NCI-H2107 treated with DMSO at 0.1 percent for 48 hours (cell line): Measurements from ENCODE around the gene PANK4.

ENCODE experiments used
- DNase-seq: peaks from one replicate; lab custom pipeline; 2025; ENCODE audit not compliant: unreplicated experiment; lab: John Stamatoyannopoulos, UW

PANK4 gene

DNA sequence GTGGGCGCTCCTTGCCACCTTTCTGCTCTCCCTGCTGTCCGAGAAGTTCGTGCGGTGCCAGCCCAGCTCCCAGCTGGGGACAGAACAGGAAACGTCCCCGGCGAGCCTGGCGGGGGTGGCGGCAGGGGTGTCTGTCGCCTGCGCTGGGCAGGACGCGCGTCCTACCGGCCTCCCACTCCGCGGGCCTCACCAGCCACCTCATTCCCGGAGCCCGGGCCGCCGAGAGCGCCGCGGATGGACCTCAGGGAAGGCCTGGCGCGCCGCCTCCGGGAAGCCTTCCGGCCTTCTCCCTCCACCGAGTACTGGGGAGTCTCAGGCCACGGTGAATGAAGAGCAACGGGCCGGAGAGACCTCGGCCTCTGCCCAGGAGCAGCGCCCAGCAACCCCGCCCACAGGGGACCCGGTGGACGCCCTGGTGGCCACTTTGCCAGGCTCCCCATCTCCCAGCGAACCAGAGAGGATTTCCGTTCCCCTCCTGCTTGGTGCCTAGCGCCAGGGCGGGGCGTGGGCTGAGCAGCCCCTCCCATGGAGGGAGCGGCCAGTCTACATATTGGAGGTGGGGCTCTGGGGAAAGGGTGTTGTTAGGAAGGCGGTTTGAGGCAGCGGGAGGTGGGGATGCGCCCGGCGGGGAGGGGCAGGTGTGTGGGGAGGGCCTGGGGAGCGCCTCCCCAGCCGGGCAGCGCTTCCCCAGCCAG is 20.3 kb upstream of the PANK4 start:
- DNase-seq = no peak

DNA sequence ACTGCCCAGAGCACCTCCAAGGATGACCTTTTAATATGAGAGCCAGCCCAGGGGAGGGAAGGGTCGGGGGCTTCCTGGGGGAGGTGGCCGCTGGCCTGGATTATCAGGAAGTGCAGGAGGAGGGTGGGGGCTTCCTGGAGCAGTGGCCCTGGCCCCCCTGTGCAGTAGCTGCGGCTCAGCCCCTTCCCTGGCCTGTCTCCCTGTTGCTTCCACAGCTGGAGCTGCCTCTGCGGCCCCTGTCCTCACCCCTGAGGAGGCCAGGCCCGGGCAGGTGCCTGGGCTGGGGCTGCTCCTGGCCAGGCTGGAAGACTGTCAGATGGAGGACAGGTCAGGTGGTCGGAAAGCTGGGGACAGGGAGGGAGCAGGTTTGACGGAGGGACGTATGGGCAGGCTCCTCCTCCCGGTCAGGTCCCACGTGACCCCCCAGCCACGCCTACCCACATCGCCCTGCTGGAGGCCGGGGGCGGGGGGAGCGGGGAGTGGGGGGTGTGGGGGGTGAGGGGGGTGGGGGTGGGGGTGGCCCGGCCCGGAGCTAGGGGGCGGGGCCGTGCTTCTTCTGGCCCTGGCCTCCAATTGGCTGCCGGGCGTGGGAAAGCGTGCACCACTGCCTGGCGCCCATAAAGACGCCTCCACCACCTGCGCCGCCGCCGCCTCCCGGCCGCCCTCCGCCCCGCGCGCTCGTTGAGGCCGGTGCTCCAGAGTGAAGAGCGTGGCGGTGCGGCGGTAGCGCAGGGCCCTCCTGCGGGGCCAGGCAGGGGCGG is 19.5 kb upstream of the PANK4 start:
- DNase-seq = no peak

DNA sequence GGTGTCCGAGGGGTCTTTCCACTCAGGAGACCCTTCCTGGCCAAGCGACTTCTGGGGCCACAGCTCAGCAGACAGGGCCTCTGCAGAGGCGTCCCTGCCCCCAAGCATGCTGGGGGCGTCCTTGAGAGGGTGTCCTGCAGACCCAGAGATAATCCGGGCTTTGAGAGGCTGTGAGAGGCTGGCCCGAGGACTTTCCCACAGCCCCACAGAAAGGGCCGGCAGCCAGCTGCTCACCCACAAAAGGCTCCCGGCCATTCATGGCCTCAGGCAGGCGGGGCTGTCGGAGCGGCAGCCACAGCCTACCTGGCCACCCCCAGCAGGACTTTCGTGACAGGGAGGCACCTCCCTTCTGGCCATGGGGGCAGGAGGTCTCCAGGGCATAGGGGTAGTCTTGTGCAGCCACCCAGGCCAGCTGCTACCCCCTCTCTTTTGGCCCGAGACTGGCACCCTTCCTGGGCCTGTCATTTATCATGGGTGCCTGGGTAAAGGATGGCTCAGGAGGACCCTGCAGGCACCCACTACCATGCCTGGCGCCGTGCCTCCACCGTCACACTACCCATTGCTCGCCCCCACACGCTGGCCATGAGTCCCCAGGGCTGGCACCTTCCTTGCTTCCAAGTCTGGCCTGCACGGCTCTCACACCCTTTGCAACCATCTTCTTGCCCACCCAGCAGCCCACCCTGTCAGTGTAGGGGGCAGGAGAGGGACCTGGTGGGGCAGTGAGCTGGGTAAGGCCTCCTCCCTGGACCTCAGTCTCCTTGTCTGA is 18.7 kb upstream of the PANK4 start:
- no peak for DNase-seq

DNA sequence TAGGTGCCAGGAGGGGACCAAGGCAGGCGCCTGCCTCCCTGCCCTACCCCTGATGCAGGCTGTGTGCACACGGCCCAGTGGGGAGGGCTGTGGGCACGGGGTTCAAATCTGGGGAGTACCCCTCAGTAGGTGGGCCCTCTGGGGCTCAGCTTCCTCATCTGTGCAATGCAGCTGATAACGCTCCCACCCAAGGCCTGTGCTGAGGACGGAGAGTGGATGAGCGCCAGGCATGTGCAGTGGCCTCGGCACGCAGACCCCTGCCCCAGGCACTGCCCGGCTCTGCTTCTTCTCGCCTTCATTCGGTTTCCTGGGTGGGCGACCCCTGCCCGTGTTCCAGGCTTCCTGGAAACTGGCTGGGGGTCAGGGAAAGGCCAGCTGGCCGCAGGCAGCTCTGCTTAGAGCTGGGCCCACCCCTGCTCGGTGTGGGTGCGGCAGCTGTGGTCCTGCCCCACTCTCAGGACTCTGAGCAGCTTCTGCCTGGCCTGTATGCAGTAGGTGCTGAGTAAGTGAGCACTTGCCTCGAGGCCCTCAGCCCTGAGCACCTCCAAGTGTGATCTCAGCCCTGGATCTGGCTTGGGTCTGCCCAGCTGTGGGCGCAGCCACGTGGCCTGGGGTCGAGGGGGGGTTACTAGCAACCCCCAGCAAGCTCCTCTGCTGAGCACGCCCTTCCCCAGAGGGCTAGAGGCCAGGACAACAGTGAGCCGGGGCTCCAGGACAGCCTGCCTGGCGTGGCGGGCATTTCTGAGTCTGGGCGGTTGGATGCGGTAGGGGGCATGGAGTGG is 17.9 kb upstream of the PANK4 start:
- DNase-seq = no peak

DNA sequence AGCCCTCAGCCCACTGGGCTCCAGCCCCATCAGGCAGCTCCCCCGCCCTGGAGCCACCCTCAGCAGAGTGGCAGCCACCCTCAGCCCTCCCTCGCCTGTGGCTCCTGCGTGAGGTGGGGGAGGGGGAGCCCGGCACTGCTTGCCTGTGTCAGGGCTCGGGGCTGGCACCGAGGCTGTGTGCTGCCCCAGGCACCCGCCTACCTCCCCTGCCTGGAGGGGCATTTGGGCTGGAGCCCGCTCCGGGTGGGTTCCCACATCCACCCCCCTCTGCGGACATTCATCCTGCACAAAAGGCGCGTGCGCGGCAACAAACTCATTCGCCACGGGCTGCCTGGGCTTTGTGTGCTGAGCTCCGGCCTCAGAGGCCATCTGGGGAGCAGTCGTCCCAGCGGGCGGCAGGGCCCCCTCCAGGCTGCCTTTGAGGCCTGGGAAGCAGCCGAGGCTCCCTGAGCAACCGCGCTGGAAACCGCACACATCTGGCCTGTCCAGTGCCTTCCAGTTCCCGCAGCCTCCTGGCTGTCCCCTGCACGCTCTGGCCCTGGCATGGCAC is 17.2 kb upstream of the PANK4 start:
- no peak for DNase-seq

DNA sequence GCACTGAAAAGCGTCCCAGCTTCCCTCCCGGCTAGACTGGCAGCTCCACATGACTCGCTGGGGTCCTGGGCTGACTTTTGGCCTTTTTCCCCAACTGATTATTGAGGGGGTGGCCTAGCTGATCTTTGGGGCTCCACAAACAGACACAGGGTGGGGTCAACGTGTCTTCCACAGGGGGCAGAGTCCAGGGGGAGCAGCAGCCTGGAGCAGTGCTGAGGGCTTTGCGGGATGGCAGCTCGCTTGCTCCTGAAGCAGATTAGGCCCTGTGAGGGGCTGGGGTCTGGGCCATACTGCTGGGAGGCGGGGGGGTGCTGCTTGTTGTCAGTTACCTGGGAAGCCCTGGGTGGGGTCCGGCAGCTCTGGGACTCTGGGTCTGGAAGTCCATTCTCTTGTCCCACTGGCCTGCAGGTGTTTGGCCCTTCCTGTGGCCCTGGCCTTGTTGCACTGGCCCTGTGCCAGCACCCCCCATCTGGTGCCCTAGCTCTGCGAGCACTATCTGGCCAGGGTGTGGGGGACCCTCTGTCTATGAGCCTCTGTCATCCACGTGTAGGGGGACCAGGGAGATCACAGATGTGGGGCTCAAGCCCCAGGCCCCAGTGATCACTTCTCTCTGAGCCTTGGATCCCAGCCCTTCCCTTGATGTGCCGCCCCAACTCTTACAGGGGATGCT is 16.0 kb upstream of the PANK4 start:
- no peak for DNase-seq

DNA sequence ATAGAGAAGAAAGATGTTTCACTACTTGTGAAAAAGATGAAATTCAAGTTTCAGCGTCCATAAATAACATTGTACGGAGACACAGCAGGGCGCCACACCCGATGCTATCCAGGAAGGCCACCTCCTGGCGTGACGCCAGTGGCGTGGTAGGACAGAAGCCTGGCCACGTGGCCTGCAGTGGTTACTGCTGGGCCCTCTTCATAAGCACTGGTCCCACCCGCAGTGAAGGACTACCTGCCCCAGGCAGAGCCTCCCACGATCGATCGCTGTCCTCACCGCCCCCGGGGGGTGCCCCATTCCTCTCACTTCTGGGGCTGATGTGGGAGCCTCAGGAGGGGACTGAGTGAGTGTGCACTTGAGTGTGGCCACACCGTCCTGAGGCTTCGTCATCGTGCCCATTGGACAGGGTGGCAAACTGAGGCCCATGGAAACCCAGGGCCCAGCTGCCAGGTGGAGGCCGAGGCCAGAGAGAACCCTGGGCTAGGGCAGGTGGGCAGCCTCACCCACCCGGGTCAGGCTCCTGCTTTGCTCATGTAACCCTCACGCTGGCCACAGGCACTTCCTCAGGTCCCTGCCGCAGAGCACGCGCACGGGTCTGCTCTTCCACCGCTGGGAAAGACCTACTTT is 15.3 kb upstream of the PANK4 start:
- DNase-seq = no peak

DNA sequence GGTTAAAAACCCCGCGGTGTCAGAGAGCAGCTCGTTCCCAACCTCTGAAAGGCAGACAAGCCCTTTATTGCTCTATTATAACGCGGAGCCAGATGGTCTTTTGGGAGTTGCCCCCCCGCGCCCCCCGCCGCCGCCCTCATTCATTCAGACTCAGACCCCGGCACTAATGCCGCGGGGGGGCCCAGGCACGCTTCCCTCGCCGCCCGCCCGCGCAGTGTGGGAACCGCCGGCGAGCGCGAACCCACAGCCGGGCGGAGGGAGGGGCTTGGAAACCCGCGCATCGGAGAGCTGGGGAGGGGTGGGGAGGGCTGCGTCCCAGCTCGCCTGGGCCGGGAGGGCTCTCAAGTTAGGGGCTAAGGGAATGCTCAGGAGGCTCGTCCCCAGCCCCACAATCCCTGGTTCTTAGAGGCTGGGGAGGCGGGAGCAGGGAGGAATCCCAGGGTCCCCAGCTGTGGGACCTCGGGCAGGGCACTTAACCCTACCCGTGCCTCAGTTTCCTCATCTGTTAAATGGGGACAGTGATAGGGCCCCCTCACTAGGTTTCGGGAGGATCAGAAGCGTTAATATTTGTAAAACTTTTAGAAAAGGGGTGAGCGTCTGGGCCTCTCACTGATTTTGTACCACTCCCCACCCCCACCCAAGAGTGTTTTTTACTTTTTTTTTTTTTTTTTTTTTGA is 14.6 kb upstream of the PANK4 start:
- DNase-seq = no peak

DNA sequence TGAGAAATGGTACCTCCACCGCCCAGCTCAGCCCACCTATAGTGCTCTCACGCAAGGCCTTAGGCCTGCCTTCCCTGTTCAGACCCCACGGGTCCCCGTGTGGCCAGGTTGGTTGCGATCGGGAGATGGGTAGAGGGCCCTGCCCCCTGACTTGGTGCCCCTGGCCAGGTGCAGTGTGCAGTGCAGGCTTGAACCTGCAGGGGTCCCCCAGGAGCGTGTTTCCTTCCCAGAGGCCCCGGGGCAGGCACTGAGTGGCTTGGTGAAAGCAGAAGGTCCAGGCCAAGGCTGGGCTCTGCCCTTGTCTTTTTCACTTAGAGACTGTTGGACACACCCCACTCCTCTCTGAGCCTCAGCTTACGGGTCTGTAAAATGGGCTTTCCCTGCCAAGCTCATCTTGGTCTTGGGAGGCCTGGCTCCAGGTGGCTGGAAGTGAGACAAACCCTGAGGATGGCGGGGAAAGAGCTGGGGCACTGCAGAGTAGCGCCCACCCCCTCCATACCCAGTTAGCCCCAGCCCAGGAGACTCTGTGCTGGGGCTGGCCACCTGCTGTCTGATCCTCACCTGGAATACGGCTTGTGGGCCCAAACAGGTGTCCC is 13.0 kb upstream of the PANK4 start:
- DNase-seq = no peak

DNA sequence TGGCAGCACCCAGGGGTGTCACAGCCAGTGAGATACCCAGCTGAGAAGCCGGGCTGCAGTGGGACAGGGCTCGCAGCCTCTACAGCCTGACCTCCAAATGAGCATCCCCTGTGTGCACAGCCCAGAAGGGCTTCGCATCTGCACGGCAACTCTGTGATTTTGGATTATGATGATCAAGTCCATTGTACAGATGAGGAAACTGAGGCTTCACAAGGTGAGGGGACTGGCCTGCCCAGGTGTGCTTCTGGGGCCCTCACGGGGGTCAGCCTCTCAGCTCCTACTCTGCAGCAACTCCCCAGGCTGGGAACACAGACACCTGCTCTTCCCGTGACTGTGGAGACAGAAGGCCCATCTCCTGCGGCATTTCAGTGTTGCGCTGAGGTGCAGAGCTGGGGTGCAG is 12.5 kb upstream of the PANK4 start:
- DNase-seq = no peak

DNA sequence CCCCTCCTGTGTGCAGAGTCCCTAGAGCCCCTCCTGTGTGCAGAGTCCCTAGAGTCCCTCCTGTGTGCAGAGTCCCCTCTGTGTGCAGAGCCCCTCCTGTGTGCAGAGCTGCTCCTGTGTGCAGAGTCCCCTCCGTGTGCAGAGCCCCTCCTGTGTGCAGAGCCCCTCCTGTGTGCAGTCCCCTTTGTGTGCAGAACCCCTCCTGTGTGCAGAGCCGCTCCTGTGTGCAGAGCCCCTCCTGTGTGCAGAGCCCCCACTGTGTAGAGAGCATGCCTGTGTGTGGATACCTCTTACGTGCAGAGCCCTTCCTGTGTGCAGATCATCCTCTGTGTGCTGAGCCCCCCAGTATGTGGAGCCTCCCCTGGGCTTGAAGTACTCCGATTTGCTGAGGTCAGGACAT is 12.0 kb upstream of the PANK4 start:
- no peak for DNase-seq

DNA sequence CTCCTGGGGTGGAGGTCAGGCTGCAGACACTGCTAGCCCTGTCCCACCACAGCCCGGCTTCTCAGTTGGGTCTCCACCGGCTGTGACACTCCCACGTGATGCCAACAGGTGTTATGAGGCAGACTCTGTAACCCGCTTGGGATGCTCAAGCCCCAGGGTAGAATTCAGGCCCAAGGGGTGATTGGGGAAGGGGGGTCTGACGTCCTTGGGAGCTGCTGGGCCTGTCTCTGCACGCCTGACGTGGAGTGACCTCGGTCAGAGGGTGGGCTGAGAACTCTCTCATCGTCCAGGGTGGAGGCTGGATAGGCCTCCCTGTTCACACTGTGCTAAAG is 11.4 kb upstream of the PANK4 start:
- DNase-seq = no peak

DNA sequence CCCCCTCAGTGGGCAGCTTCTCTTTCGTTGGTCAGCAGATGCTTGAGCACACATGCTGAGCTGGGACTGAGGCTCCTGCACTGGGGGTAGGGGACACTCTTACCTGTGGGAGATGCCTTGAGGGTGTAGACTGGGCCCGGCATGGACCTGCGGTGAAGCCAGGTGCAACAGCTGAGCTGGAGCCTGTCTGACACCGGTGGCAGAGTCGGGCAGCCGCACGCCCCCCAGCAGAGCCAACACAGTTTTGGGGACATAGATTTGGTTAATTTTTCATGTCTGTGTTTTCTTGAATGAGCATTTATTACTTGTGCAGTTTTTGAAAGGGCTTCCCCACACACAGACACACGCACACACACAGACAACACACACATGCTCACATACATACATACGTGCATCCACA is 9.6 kb upstream of the PANK4 start:
- no peak for DNase-seq

DNA sequence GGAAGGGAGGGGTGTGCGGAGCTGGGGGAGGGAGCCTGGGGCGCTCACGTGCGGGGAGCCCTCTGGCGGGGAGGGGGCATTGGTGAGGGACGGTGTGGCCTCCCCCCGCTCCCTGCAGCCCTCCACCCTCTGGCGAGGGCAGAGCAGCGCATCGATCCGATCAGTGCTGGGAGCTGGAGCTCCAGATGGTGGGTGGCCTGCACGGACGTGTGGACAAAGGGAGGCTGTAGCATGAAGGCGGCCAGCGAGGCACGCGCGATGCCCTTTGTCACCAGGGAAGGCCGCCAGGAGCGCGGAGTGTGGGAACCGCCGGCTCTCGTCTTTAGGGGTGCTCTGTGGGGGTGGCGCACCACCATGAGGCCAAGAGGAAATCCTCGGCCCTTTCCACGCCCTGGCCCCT is 9.1 kb upstream of the PANK4 start:
- no peak for DNase-seq

DNA sequence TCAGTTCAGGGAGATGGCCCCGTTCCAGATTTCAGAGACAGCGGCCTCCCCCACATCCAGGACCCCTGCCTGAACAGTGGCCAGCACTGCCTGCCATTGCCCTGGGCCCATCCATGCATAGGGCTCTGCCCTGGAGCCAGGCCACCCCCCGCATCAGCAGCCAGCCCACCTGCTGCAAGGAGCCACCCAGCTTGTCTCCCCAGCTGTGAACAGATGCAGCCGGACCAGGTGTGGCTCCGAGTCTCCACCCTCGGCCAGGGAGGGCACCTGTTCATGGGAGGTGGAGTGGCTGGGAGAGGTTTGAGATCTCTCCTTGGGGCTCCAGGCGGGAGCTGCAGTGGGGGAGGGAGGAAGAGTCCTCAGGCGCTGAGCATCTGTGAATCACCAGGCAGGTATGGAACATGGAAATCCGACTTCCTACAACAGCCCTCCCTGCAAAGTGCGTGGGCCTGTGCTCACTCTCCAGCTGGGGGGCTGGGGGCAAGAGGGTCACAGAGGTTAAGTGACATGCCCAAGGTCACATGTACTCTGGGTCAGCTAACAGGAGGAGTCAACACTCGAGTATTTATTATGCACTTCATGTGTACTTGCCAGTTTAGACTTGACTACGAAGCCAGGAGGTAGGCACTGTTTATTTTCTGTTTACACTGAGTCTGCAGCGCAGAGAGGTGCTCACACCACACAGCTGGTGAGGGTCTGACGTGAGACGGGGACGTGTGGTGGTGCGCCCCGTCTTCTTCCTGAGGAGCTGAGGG is 8.5 kb upstream of the PANK4 start:
- no peak for DNase-seq

DNA sequence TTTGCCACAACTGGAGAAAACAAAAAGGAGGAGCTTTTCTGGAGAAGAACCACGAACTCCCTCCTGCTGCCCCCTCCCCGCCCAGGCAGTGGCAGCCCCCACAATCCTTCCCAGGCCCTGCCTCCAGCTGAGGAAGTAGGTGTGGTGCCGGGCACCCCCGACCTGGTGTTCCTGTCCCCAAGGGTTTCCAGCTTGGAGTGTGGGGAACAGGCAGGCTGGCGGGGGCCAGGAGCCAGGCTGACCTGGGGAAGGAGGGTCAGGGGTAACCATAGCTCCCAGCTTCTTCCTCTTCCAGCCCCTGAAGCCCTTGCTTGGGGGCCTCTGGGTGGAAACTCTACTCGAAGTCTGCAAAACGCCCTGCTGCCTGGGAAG is 7.9 kb upstream of the PANK4 start:
- no peak for DNase-seq

DNA sequence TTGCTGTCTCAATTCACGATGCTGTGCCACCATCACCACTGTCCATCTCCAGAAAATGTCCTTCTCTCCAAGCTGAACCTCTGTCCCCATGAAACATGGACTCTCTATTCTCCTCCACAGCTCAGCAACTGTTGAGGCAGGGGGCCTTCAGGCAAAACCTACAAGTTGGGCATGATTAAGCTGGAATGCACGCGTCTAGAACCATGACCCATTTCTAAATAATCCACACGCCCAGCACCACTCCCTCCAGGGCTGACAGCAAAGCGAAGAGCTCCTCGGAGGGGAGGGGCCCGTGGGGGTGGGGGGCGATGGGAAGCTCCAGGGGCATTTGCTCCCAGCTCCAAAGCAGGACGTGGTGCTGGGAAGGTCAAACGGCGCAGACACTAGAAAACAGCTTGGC is 7.0 kb upstream of the PANK4 start:
- DNase-seq = no peak

DNA sequence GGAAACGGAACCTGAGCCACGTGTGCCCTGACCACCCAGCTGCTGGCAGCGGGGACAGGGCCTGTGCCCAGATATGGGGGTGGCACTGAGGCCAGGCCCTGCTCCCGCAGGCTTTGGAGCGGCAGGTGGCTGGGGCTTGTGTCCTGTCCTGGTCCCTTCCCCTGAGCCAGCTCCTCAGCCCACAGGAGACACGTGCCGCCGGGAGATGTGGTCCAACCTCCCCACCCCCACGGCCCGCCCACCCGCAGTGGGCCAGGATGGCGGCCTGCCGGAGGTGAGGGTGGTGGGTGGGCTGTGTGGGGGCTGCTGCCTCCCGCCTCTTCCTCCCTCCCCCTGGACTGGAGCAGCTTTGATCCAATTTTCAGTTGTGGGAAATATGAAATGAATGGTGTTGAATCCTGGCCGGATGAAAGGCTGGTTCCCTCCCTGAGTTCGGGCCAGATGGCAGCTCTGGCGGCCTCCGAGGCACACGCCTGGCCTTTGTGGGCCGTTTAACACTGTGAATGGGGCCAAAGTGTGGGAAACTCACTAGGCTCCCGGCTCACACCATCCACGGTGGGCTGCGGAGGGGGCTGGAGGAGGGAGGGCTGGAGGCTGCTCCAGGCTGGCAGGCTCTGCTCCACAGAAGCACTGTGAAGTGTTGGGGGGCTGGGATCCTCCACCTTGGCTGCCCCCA is 6.2 kb upstream of the PANK4 start:
- no peak for DNase-seq
